ENCODE results near the gene LYSMD3.

The LYSMD3 gene

DNA sequence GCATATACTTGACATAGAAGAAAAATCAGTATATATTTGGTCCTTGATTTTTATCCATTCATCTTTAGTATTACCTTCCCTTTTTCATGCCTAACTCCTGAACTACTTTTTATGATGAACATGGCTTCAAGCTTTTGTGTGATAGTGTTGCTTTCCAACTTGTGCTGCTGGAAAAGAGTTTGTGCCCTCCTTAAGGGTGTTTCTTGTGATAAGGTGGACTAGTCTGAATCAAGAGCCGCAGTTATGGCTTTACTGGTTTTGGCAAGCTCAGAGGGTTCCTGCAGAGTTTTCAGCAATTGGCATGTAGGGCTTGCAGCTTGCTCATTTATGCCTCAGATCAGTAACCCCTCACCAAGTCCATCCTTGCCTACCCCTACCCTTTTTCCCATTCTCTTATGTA is 34.2 kb downstream of the LYSMD3 start:
- Histone ChIP-seq H3K4me1 (ENCODE audit: control insufficient read depth in 5 of 5, insufficient read depth in 5 of 5, low read length in 5 of 5) (no peaks in the 10 kb centered on the region), H3K4me3 (ENCODE audit: low read depth in 1 of 5, low read length in 5 of 5) (no peak overlapping the region), H3K9me3 (ENCODE audit: control insufficient read depth in 5 of 5, low read length in 5 of 5) (peaks cover 0 to 4% (median 0%) of the 10 kb centered on the region in 5 donors), H3K9ac (ENCODE audit: low read length in 5 of 5) (no peak overlapping the region), H3K36me3 (ENCODE audit: control insufficient read depth in 5 of 5, insufficient read depth in 5 of 5, low read length in 5 of 5) (no peaks in the 10 kb centered on the region), H3K27me3 (ENCODE audit: control insufficient read depth in 5 of 5, insufficient read depth in 4 of 5, low read length in 5 of 5) (no peaks in the 10 kb centered on the region), H3K27ac (ENCODE audit: low read depth, low read length) (no peak overlapping the region)

DNA sequence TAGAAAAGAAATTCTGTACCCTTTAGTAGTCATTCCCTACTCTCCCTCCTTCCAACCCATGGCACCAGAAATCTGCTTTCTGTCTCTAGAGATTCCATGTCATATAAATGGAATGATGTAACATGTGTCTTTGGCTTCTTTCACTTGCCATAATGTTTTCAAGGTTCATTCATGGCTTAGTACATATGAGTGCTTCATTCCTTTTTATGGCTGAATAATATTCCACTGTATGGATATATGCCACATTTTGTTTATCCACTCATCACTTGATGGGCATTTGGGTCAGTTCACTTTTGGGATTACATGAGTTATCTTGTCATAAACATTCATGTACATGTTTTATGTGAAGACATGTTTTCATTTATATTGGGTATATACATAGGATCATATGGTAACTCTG is 35.3 kb downstream of the LYSMD3 start:
- Histone ChIP-seq H3K9me3 (ENCODE audit: control insufficient read depth in 5 of 5, low read length in 5 of 5) (peaks cover 0 to 4% (median 0%) of the 10 kb centered on the region in 5 donors), H3K4me1 (ENCODE audit: control insufficient read depth in 5 of 5, insufficient read depth in 5 of 5, low read length in 5 of 5) (no peaks in the 10 kb centered on the region), H3K4me3 (ENCODE audit: low read depth in 1 of 5, low read length in 5 of 5) (no peak overlapping the region), H3K9ac (ENCODE audit: low read length in 5 of 5) (no peak overlapping the region), H3K27ac (ENCODE audit: low read depth, low read length) (no peak overlapping the region), H3K27me3 (ENCODE audit: control insufficient read depth in 5 of 5, insufficient read depth in 4 of 5, low read length in 5 of 5) (no peaks in the 10 kb centered on the region), H3K36me3 (ENCODE audit: control insufficient read depth in 5 of 5, insufficient read depth in 5 of 5, low read length in 5 of 5) (no peaks in the 10 kb centered on the region)

- Histone ChIP-seq H3K9me3 (ENCODE audit: control insufficient read depth in 5 of 5, low read length in 5 of 5) (no peaks in the 10 kb centered on the region), H3K36me3 (ENCODE audit: control insufficient read depth in 5 of 5, insufficient read depth in 5 of 5, low read length in 5 of 5) (no peaks in the 10 kb centered on the region), H3K27me3 (ENCODE audit: control insufficient read depth in 5 of 5, insufficient read depth in 4 of 5, low read length in 5 of 5) (no peaks in the 10 kb centered on the region), H3K9ac (ENCODE audit: low read length in 5 of 5) (no peak overlapping the region), H3K4me1 (ENCODE audit: control insufficient read depth in 5 of 5, insufficient read depth in 5 of 5, low read length in 5 of 5) (no peaks in the 10 kb centered on the region), H3K27ac (ENCODE audit: low read depth, low read length) (no peak overlapping the region), H3K4me3 (ENCODE audit: low read depth in 1 of 5, low read length in 5 of 5) (no peak overlapping the region)
These were observed 40.6 kb downstream of the LYSMD3 start for GRCh38 chr5:90488791-90489190.

- no peak overlapping the region for H3K27ac ChIP-seq (ENCODE audit: low read depth, low read length)
- no peaks in the 10 kb centered on the region for H3K36me3 ChIP-seq (ENCODE audit: control insufficient read depth in 5 of 5, insufficient read depth in 5 of 5, low read length in 5 of 5)
- H3K4me1 ChIP-seq (ENCODE audit: control insufficient read depth in 5 of 5, insufficient read depth in 5 of 5, low read length in 5 of 5), result no peaks in the 10 kb centered on the region
- no peaks in the 10 kb centered on the region for H3K27me3 ChIP-seq (ENCODE audit: control insufficient read depth in 5 of 5, insufficient read depth in 4 of 5, low read length in 5 of 5)
- no peaks in the 10 kb centered on the region for H3K9me3 ChIP-seq (ENCODE audit: control insufficient read depth in 5 of 5, low read length in 5 of 5)
- no peak overlapping the region for H3K4me3 ChIP-seq (ENCODE audit: low read depth in 1 of 5, low read length in 5 of 5)
- H3K9ac ChIP-seq (ENCODE audit: low read length in 5 of 5), result no peak overlapping the region
These were observed 44.8 kb downstream of the LYSMD3 start for GRCh38 chr5:90484540-90484939.

GRCh38 chr5:90483206-90483605 is 46.2 kb downstream of the LYSMD3 start:
- H3K9ac ChIP-seq (ENCODE audit: low read length in 5 of 5), result no peak overlapping the region
- H3K27me3 ChIP-seq (ENCODE audit: control insufficient read depth in 5 of 5, insufficient read depth in 4 of 5, low read length in 5 of 5), result no peaks in the 10 kb centered on the region
- no peaks in the 10 kb centered on the region for H3K9me3 ChIP-seq (ENCODE audit: control insufficient read depth in 5 of 5, low read length in 5 of 5)
- no peak overlapping the region for H3K4me3 ChIP-seq (ENCODE audit: low read depth in 1 of 5, low read length in 5 of 5)
- no peak overlapping the region for H3K27ac ChIP-seq (ENCODE audit: low read depth, low read length)
- H3K36me3 ChIP-seq (ENCODE audit: control insufficient read depth in 5 of 5, insufficient read depth in 5 of 5, low read length in 5 of 5), result no peaks in the 10 kb centered on the region
- no peaks in the 10 kb centered on the region for H3K4me1 ChIP-seq (ENCODE audit: control insufficient read depth in 5 of 5, insufficient read depth in 5 of 5, low read length in 5 of 5)

DNA sequence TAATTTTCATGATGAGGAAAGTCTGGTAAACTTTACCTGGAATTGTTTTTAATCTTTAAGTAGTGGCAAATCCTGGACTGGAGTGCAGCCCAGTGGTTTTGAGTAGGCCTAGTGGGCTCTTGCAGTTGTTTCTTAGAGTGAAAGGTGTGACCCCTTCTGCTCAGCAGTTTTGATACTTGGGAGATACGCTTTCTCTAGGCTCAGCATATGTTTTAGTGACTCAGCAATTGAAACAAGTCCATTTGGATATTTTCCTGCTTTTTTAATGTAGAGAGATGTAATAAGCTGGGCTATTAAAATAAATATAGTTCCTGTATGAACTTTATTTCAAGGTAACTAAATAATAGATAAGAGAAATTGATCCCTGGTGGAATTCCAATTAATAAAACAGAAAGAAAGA is 48.7 kb downstream of the LYSMD3 start:
- Histone ChIP-seq H3K4me1 (ENCODE audit: control insufficient read depth in 5 of 5, insufficient read depth in 5 of 5, low read length in 5 of 5) (no peaks in the 10 kb centered on the region), H3K9ac (ENCODE audit: low read length in 5 of 5) (no peak overlapping the region), H3K27me3 (ENCODE audit: control insufficient read depth in 5 of 5, insufficient read depth in 4 of 5, low read length in 5 of 5) (no peaks in the 10 kb centered on the region), H3K4me3 (ENCODE audit: low read depth in 1 of 5, low read length in 5 of 5) (no peak overlapping the region), H3K27ac (ENCODE audit: low read depth, low read length) (no peak overlapping the region), H3K36me3 (ENCODE audit: control insufficient read depth in 5 of 5, insufficient read depth in 5 of 5, low read length in 5 of 5) (no peaks in the 10 kb centered on the region), H3K9me3 (ENCODE audit: control insufficient read depth in 5 of 5, low read length in 5 of 5) (no peaks in the 10 kb centered on the region)

DNA sequence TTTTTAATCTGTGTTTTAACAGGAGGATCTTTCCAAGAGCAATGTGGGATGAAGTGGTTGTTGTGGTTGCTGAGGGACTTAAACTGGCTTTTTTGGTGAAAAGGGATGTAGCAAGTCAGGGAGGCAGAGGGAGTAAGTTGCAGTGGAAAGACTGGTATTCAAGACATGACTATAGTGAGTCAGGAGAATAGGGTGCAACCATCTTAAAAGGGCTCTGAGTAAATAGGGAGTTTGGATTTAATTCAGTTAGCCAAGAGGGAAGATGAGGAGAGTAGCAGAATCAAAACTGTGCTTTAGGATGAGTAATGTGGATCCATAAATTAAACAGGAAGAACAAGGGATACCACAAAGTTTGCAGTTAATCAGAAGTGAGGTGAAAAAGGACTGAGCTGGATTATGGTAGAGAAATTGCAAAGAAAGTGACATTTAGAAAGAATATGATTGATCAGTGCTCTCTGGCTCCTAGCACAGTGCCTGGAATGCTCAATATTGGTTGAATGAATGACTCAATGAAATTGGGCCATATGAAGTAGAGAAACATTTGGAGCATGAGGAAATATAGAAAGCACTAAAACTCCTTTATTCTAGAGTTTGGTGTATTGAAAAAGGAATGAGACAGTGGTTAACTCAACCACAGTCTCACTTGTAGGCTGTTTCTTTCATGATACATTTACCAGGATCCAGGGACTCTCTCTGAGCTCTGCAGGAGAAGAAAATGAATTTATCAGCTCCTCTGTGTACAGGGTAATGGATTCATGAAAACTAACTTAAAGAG is 49.6 kb downstream of the LYSMD3 start:
- Histone ChIP-seq H3K9me3 (ENCODE audit: control insufficient read depth in 5 of 5, low read length in 5 of 5) (no peaks in the 10 kb centered on the region), H3K36me3 (ENCODE audit: control insufficient read depth in 5 of 5, insufficient read depth in 5 of 5, low read length in 5 of 5) (no peaks in the 10 kb centered on the region), H3K4me3 (ENCODE audit: low read depth in 1 of 5, low read length in 5 of 5) (no peak overlapping the region), H3K27ac (ENCODE audit: low read depth, low read length) (no peak overlapping the region), H3K27me3 (ENCODE audit: control insufficient read depth in 5 of 5, insufficient read depth in 4 of 5, low read length in 5 of 5) (no peaks in the 10 kb centered on the region), H3K4me1 (ENCODE audit: control insufficient read depth in 5 of 5, insufficient read depth in 5 of 5, low read length in 5 of 5) (peaks cover 0 to 4% (median 4%) of the 10 kb centered on the region in 5 donors), H3K9ac (ENCODE audit: low read length in 5 of 5) (no peak overlapping the region)

DNA sequence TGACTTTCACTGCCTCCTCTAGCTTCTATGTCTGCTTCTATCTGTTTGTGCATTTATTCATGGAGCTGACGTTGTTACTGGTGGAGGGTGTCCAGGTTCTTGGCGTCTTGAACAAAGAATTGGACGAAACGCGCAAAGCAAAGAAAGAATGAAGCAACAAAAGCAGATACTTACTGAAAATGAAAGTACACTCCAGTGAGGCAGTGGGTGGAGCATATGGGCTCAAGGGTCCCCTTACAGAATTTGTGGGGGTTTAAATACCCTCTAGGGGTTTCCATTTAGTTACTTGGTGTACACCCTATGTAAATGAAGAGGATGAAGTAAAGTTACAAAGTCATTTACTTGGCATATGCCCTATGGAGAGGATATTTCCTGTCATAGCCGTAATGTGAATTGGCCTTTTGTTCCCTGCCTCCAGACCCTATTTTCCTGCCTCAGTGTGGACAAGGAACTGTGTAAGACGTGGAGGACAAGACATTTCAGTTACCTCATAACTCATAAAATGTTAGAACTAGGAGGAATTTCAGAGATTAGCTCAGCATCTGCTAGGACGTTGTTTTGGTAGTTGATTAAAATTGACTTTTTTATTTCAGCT is 51.7 kb downstream of the LYSMD3 start:
- H3K9ac ChIP-seq (ENCODE audit: low read length in 5 of 5), result no peak overlapping the region
- H3K27ac ChIP-seq (ENCODE audit: low read depth, low read length), result no peak overlapping the region
- H3K4me1 ChIP-seq (ENCODE audit: control insufficient read depth in 5 of 5, insufficient read depth in 5 of 5, low read length in 5 of 5), result peaks cover 0 to 22% (median 22%) of the 10 kb centered on the region in 5 donors
- no peaks in the 10 kb centered on the region for H3K9me3 ChIP-seq (ENCODE audit: control insufficient read depth in 5 of 5, low read length in 5 of 5)
- no peaks in the 10 kb centered on the region for H3K27me3 ChIP-seq (ENCODE audit: control insufficient read depth in 5 of 5, insufficient read depth in 4 of 5, low read length in 5 of 5)
- peak overlapping the region in 4 of 5 donors; percentile 17 to 44 (median 30) for H3K4me3 ChIP-seq (ENCODE audit: low read depth in 1 of 5, low read length in 5 of 5)
- no peaks in the 10 kb centered on the region for H3K36me3 ChIP-seq (ENCODE audit: control insufficient read depth in 5 of 5, insufficient read depth in 5 of 5, low read length in 5 of 5)

GRCh38 chr5:90477073-90477472 is 52.3 kb downstream of the LYSMD3 start:
- H3K9me3 ChIP-seq (ENCODE audit: control insufficient read depth in 5 of 5, low read length in 5 of 5), result no peaks in the 10 kb centered on the region
- H3K9ac ChIP-seq (ENCODE audit: low read length in 5 of 5), result peak overlapping the region in 1 of 5 donors; percentile 33
- peaks cover 0 to 24% (median 22%) of the 10 kb centered on the region in 5 donors for H3K4me1 ChIP-seq (ENCODE audit: control insufficient read depth in 5 of 5, insufficient read depth in 5 of 5, low read length in 5 of 5)
- no peaks in the 10 kb centered on the region for H3K36me3 ChIP-seq (ENCODE audit: control insufficient read depth in 5 of 5, insufficient read depth in 5 of 5, low read length in 5 of 5)
- no peak overlapping the region for H3K27ac ChIP-seq (ENCODE audit: low read depth, low read length)
- peak overlapping the region in 1 of 5 donors; percentile 35 for H3K4me3 ChIP-seq (ENCODE audit: low read depth in 1 of 5, low read length in 5 of 5)
- H3K27me3 ChIP-seq (ENCODE audit: control insufficient read depth in 5 of 5, insufficient read depth in 4 of 5, low read length in 5 of 5), result no peaks in the 10 kb centered on the region

DNA sequence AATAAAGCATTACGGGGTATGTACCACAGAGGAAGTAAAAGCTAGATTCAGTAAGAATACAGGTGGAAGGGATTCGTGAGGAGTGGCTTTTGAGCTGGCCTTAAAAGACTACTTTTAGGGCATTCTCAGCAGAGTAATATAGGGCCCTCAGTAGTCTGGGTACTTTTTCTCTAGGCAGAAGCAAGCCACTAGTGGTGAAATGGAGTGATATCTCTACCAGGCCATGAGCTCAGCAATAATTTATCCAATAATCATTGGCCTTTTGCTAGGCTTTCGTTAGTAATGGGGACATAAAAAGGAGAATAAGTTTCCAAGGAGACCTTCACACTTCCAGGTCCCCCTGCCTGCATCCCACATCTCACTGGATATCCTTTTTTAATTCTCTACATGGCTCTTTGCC is 53.0 kb downstream of the LYSMD3 start:
- Histone ChIP-seq H3K9ac (ENCODE audit: low read length in 5 of 5) (no peak overlapping the region), H3K9me3 (ENCODE audit: control insufficient read depth in 5 of 5, low read length in 5 of 5) (no peaks in the 10 kb centered on the region), H3K4me3 (ENCODE audit: low read depth in 1 of 5, low read length in 5 of 5) (no peak overlapping the region), H3K4me1 (ENCODE audit: control insufficient read depth in 5 of 5, insufficient read depth in 5 of 5, low read length in 5 of 5) (peaks cover 0 to 24% (median 22%) of the 10 kb centered on the region in 5 donors), H3K36me3 (ENCODE audit: control insufficient read depth in 5 of 5, insufficient read depth in 5 of 5, low read length in 5 of 5) (no peaks in the 10 kb centered on the region), H3K27me3 (ENCODE audit: control insufficient read depth in 5 of 5, insufficient read depth in 4 of 5, low read length in 5 of 5) (no peaks in the 10 kb centered on the region), H3K27ac (ENCODE audit: low read depth, low read length) (no peak overlapping the region)
